ENCODE measurements around the gene C9orf85. TPM values are rescaled to one million over a fixed set of nuclear protein-coding genes. Genes with fewer than 3 reads are reported as not detected.

Gene C9orf85
- total and polyA plus RNA-seq, 2 of the 8 experiments (the other 6 are each of a cell fraction or from before 2014, with no cell fraction given): 6.3 to 14.5 TPM

GRCh38 chr9:71929791-71930440 lies 18.5 kb downstream of the C9orf85 start (continued):
- TF ChIP-seq, protein P1, sequence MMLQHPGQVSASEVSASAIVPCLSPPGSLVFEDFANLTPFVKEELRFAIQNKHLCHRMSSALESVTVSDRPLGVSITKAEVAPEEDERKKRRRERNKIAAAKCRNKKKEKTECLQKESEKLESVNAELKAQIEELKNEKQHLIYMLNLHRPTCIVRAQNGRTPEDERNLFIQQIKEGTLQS (IDR thresholded peaks at IDR 0.05; ENCODE audit: insufficient read depth, low read depth, low read length): no peak
- TF ChIP-seq PHF8 (conservative IDR thresholded peaks at IDR 0.05; ENCODE audit: low read depth, low read length): no peak
- no peak for TF ChIP-seq POLR2A (IDR thresholded peaks at IDR 0.05; ENCODE audit: control extremely low read depth in 1 of 2, low read depth in 2 of 2, low read length in 2 of 2)
- no peak for TF ChIP-seq RFX5 (IDR thresholded peaks at IDR 0.05; ENCODE audit: borderline replicate concordance, low read depth, low read length)
